Nephron (organoid): ENCODE measurements around the gene SSNA1.

Experiments
- H3K27ac Mint-ChIP-seq, 3 experiments: 2 replicates each; pipeline ENCODE4 v1.8.0; 2020; ENCODE audit warnings: mixed read lengths in 3 of 3, mild to moderate bottlenecking in 2 of 3, moderate library complexity in 1 of 3
- H3K27me3 Mint-ChIP-seq: 2 replicates; pipeline ENCODE4 v1.8.0; 2021; ENCODE audit warnings: low read depth, mild to moderate bottlenecking, moderate library complexity, mixed read lengths
- H3K36me3 Mint-ChIP-seq: 2 replicates; pipeline ENCODE4 v1.8.0; 2020; ENCODE audit warnings: low read depth, mixed read lengths
- H3K4me1 Mint-ChIP-seq: 2 replicates; pipeline ENCODE4 v1.8.0; 2020; ENCODE audit warnings: mixed read lengths
- H3K4me3 Mint-ChIP-seq, 3 experiments: 2 replicates each; pipeline ENCODE4 v1.8.0; 2020; ENCODE audit warnings: mild to moderate bottlenecking in 3 of 3, mixed read lengths in 3 of 3, moderate library complexity in 2 of 3
- H3K9me3 Mint-ChIP-seq: 2 replicates; pipeline ENCODE4 v1.8.0; 2020; ENCODE audit warnings: mixed read lengths
- CTCF ChIP-seq, 3 experiments: fragments of 200-600 bp; sonication (generic); IDR thresholded peaks; one replicate each; pipeline ENCODE4 v1.5.0; 2021; ENCODE audit warnings: antibody characterized with exemption in 3 of 3; ENCODE audit not compliant: unreplicated experiment in 3 of 3

Gene SSNA1

GRCh38 chr9:137147091-137147792 is 41.2 kb upstream of the SSNA1 start:
- peaks cover 66% of the 10 kb centered on the region for H3K27me3 Mint-ChIP-seq
- no peak for TF ChIP-seq CTCF (IDR thresholded peaks at IDR 0.05; ENCODE audit: unreplicated experiment in 3 of 3)

GRCh38 chr9:137147793-137148160 is 40.7 kb upstream of the SSNA1 start:
- no peak for TF ChIP-seq CTCF (IDR thresholded peaks at IDR 0.05; ENCODE audit: unreplicated experiment in 3 of 3)
- Mint-ChIP-seq H3K27me3 (peaks cover 62% of the 10 kb centered on the region), H3K9me3 (no peaks in the 10 kb centered on the region), H3K4me1 (no peaks in the 10 kb centered on the region), H3K36me3 (no peaks in the 10 kb centered on the region), H3K27ac (no peak overlapping the region), H3K4me3 (no peak overlapping the region)

More at GRCh38 chr9:137147091-137147792, 41.2 kb upstream of the SSNA1 start:
- Mint-ChIP-seq H3K4me3 (no peak overlapping the region), H3K4me1 (no peaks in the 10 kb centered on the region), H3K36me3 (no peaks in the 10 kb centered on the region), H3K27ac (no peak overlapping the region), H3K9me3 (no peaks in the 10 kb centered on the region)

- TF ChIP-seq CTCF (IDR thresholded peaks at IDR 0.05; ENCODE audit: unreplicated experiment in 3 of 3) = no peak
- H3K36me3 Mint-ChIP-seq = no peaks in the 10 kb centered on the region
- H3K4me1 Mint-ChIP-seq = no peaks in the 10 kb centered on the region
- no peak overlapping the region for H3K4me3 Mint-ChIP-seq
- peaks cover 59% of the 10 kb centered on the region for H3K27me3 Mint-ChIP-seq
- no peaks in the 10 kb centered on the region for H3K9me3 Mint-ChIP-seq
- no peak overlapping the region for H3K27ac Mint-ChIP-seq
Measured at GRCh38 chr9:137148242-137148641, 40.2 kb upstream of the SSNA1 start.

GRCh38 chr9:137148661-137149060 is 39.8 kb upstream of the SSNA1 start:
- H3K4me1 Mint-ChIP-seq = no peaks in the 10 kb centered on the region
- H3K36me3 Mint-ChIP-seq = no peaks in the 10 kb centered on the region
- H3K27me3 Mint-ChIP-seq = peaks cover 55% of the 10 kb centered on the region
- TF ChIP-seq CTCF (IDR thresholded peaks at IDR 0.05; ENCODE audit: unreplicated experiment in 3 of 3) = no peak
- H3K9me3 Mint-ChIP-seq = no peaks in the 10 kb centered on the region
- H3K4me3 Mint-ChIP-seq = no peak overlapping the region
- no peak overlapping the region for H3K27ac Mint-ChIP-seq

GRCh38 chr9:137149363-137149762 is 39.1 kb upstream of the SSNA1 start:
- no peak overlapping the region for H3K4me3 Mint-ChIP-seq
- H3K27me3 Mint-ChIP-seq = peaks cover 48% of the 10 kb centered on the region
- no peaks in the 10 kb centered on the region for H3K4me1 Mint-ChIP-seq
- no peaks in the 10 kb centered on the region for H3K36me3 Mint-ChIP-seq
- H3K27ac Mint-ChIP-seq = no peak overlapping the region
- no peak for TF ChIP-seq CTCF (IDR thresholded peaks at IDR 0.05; ENCODE audit: unreplicated experiment in 3 of 3)
- H3K9me3 Mint-ChIP-seq = no peaks in the 10 kb centered on the region

GRCh38 chr9:137149942-137150616 is 38.4 kb upstream of the SSNA1 start:
- no peak overlapping the region for H3K4me3 Mint-ChIP-seq
- H3K27me3 Mint-ChIP-seq = peaks cover 54% of the 10 kb centered on the region
- no peak overlapping the region for H3K27ac Mint-ChIP-seq
- no peaks in the 10 kb centered on the region for H3K36me3 Mint-ChIP-seq
- H3K9me3 Mint-ChIP-seq = no peaks in the 10 kb centered on the region
- no peak for TF ChIP-seq CTCF (IDR thresholded peaks at IDR 0.05; ENCODE audit: unreplicated experiment in 3 of 3)
- H3K4me1 Mint-ChIP-seq = no peaks in the 10 kb centered on the region
